ENCODE data around the gene LGALS7B.
A peak's percentile ranks its signal among the peaks of the same experiment; 100 is the strongest.
"Not testable (repeated sequence)": the region's sequence is repeated elsewhere in the genome, so short reads cannot be mapped to it uniquely, and the experiment has no call there.

Gene LGALS7B

GRCh38 chr19:38774181-38774950 lies 14.6 kb upstream of the LGALS7B start:
- no peak overlapping the region for H3K27ac ChIP-seq (ENCODE audit: low read depth, low read length)
- H3K4me3 ChIP-seq (ENCODE audit: low read length), result no peak overlapping the region

GRCh38 chr19:38778733-38779132 lies 10.3 kb upstream of the LGALS7B start:
- Histone ChIP-seq H3K4me1 (ENCODE audit: control insufficient read depth, insufficient read depth, low read length) (no peaks in the 10 kb centered on the region), H3K27me3 (ENCODE audit: control insufficient read depth, insufficient read depth, low read length) (no peaks in the 10 kb centered on the region), H3K9ac (ENCODE audit: low read length) (no peak overlapping the region), H3K36me3 (ENCODE audit: control insufficient read depth, insufficient read depth, low read length) (no peaks in the 10 kb centered on the region), H3K4me3 (ENCODE audit: low read length) (no peak overlapping the region), H3K27ac (ENCODE audit: low read depth, low read length) (no peak overlapping the region)

More at GRCh38 chr19:38774181-38774950, 14.6 kb upstream of the LGALS7B start:
- Histone ChIP-seq H3K9ac (ENCODE audit: low read length) (no peak overlapping the region), H3K4me1 (ENCODE audit: control insufficient read depth, insufficient read depth, low read length) (no peaks in the 10 kb centered on the region), H3K36me3 (ENCODE audit: control insufficient read depth, insufficient read depth, low read length) (no peaks in the 10 kb centered on the region), H3K27me3 (ENCODE audit: control insufficient read depth, insufficient read depth, low read length) (no peaks in the 10 kb centered on the region)

- Histone ChIP-seq H3K27ac (ENCODE audit: low read depth, low read length) (no peak overlapping the region), H3K27me3 (ENCODE audit: control insufficient read depth, insufficient read depth, low read length) (no peaks in the 10 kb centered on the region), H3K4me1 (ENCODE audit: control insufficient read depth, insufficient read depth, low read length) (no peaks in the 10 kb centered on the region), H3K4me3 (ENCODE audit: low read length) (no peak overlapping the region), H3K36me3 (ENCODE audit: control insufficient read depth, insufficient read depth, low read length) (no peaks in the 10 kb centered on the region), H3K9ac (ENCODE audit: low read length) (no peak overlapping the region)
These were observed 8.6 kb upstream of the LGALS7B start for GRCh38 chr19:38780443-38780842.

GRCh38 chr19:38781058-38781457 lies 7.9 kb upstream of the LGALS7B start:
- H3K4me1 ChIP-seq (ENCODE audit: control insufficient read depth, insufficient read depth, low read length), result no peaks in the 10 kb centered on the region
- H3K9ac ChIP-seq (ENCODE audit: low read length), result no peak overlapping the region
- no peaks in the 10 kb centered on the region for H3K36me3 ChIP-seq (ENCODE audit: control insufficient read depth, insufficient read depth, low read length)
- no peaks in the 10 kb centered on the region for H3K27me3 ChIP-seq (ENCODE audit: control insufficient read depth, insufficient read depth, low read length)
- no peak overlapping the region for H3K4me3 ChIP-seq (ENCODE audit: low read length)
- H3K27ac ChIP-seq (ENCODE audit: low read depth, low read length), result no peak overlapping the region

GRCh38 chr19:38782212-38782611 lies 6.8 kb upstream of the LGALS7B start:
- H3K9ac ChIP-seq (ENCODE audit: low read length); H3K4me1 ChIP-seq (ENCODE audit: control insufficient read depth, insufficient read depth, low read length); H3K4me3 ChIP-seq (ENCODE audit: low read length); H3K27ac ChIP-seq (ENCODE audit: low read depth, low read length); H3K36me3 ChIP-seq (ENCODE audit: control insufficient read depth, insufficient read depth, low read length); H3K27me3 ChIP-seq (ENCODE audit: control insufficient read depth, insufficient read depth, low read length): not testable (repeated sequence)

GRCh38 chr19:38784224-38784623 lies 4.8 kb upstream of the LGALS7B start:
- Histone ChIP-seq H3K9ac (ENCODE audit: low read length) (no peak overlapping the region), H3K27ac (ENCODE audit: low read depth, low read length) (no peak overlapping the region), H3K4me3 (ENCODE audit: low read length) (no peak overlapping the region), H3K27me3 (ENCODE audit: control insufficient read depth, insufficient read depth, low read length) (no peaks in the 10 kb centered on the region), H3K36me3 (ENCODE audit: control insufficient read depth, insufficient read depth, low read length) (no peaks in the 10 kb centered on the region), H3K4me1 (ENCODE audit: control insufficient read depth, insufficient read depth, low read length) (no peaks in the 10 kb centered on the region)

GRCh38 chr19:38785187-38785699 lies 3.8 kb upstream of the LGALS7B start:
- H3K36me3 ChIP-seq (ENCODE audit: control insufficient read depth, insufficient read depth, low read length), result no peaks in the 10 kb centered on the region
- H3K27ac ChIP-seq (ENCODE audit: low read depth, low read length), result no peak overlapping the region
- H3K27me3 ChIP-seq (ENCODE audit: control insufficient read depth, insufficient read depth, low read length), result no peaks in the 10 kb centered on the region
- no peak overlapping the region for H3K9ac ChIP-seq (ENCODE audit: low read length)
- no peak overlapping the region for H3K4me3 ChIP-seq (ENCODE audit: low read length)
- no peaks in the 10 kb centered on the region for H3K4me1 ChIP-seq (ENCODE audit: control insufficient read depth, insufficient read depth, low read length)

- not testable (repeated sequence) for H3K27ac ChIP-seq (ENCODE audit: low read depth, low read length); H3K27me3 ChIP-seq (ENCODE audit: control insufficient read depth, insufficient read depth, low read length); H3K36me3 ChIP-seq (ENCODE audit: control insufficient read depth, insufficient read depth, low read length); H3K4me1 ChIP-seq (ENCODE audit: control insufficient read depth, insufficient read depth, low read length); H3K9ac ChIP-seq (ENCODE audit: low read length); H3K4me3 ChIP-seq (ENCODE audit: low read length)
These were observed 2.9 kb upstream of the LGALS7B start for GRCh38 chr19:38786061-38786460.

- no peak overlapping the region for H3K9ac ChIP-seq (ENCODE audit: low read length)
- H3K27ac ChIP-seq (ENCODE audit: low read depth, low read length), result no peak overlapping the region
- H3K27me3 ChIP-seq (ENCODE audit: control insufficient read depth, insufficient read depth, low read length), result no peaks in the 10 kb centered on the region
- no peaks in the 10 kb centered on the region for H3K36me3 ChIP-seq (ENCODE audit: control insufficient read depth, insufficient read depth, low read length)
- no peak overlapping the region for H3K4me3 ChIP-seq (ENCODE audit: low read length)
- no peaks in the 10 kb centered on the region for H3K4me1 ChIP-seq (ENCODE audit: control insufficient read depth, insufficient read depth, low read length)
These were observed 2.3 kb upstream of the LGALS7B start for GRCh38 chr19:38786572-38787265.

GRCh38 chr19:38790507-38791403 lies 1.8 kb downstream of the LGALS7B start:
- H3K27ac ChIP-seq (ENCODE audit: low read depth, low read length); H3K4me1 ChIP-seq (ENCODE audit: control insufficient read depth, insufficient read depth, low read length); H3K36me3 ChIP-seq (ENCODE audit: control insufficient read depth, insufficient read depth, low read length); H3K27me3 ChIP-seq (ENCODE audit: control insufficient read depth, insufficient read depth, low read length); H3K9ac ChIP-seq (ENCODE audit: low read length): not testable (repeated sequence)
- H3K4me3 ChIP-seq (ENCODE audit: low read length), result peak overlapping the region; percentile 36

- H3K9ac ChIP-seq (ENCODE audit: low read length); H3K27ac ChIP-seq (ENCODE audit: low read depth, low read length); H3K36me3 ChIP-seq (ENCODE audit: control insufficient read depth, insufficient read depth, low read length); H3K4me1 ChIP-seq (ENCODE audit: control insufficient read depth, insufficient read depth, low read length); H3K27me3 ChIP-seq (ENCODE audit: control insufficient read depth, insufficient read depth, low read length): not testable (repeated sequence)
- peak overlapping the region; percentile 36 for H3K4me3 ChIP-seq (ENCODE audit: low read length)
These were observed 2.6 kb downstream of the LGALS7B start for GRCh38 chr19:38791451-38792064.
